C4-2B (cell line): Measurements from ENCODE around the gene FRMD4A.
A peak's percentile ranks its signal among the peaks of the same experiment; 100 is the strongest.

Source experiments
- H3K27ac ChIP-seq: fragments of 450-650 bp; 2 replicates; pipeline ENCODE4 v1.5.1; 2017
- ZFX ChIP-seq: fragments of 450-650 bp; IDR thresholded peaks from 2 replicates; pipeline ENCODE4 v1.6.1; 2017
- TF ChIP-seq, protein P1 (sequence below): fragments of 450-650 bp; conservative IDR thresholded peaks from 2 replicates; pipeline ENCODE4 v1.5.1; 2017; ENCODE audit warnings: mild to moderate bottlenecking

Gene FRMD4A

DNA sequence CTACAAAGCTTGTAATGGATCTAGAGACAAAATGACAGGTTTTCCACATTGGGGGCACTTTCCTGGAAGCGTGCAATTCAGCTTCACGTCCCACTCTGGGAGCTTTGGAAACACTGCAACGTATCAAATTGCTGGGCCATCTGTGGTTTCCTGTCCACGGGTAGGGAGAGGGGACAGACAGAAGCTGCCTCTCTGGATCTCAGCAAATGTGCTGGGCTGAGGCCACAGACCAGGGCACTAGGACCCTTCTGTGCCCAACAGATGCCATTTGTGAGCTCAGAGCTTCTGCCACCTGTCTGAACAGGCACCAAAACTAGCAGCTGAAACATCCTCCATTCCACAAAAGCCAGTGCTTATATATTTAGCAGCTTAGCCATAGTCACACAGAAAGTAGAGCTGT lies 40.9 kb upstream of the FRMD4A start:
- no peak for TF ChIP-seq ZFX
- TF ChIP-seq, protein P1, sequence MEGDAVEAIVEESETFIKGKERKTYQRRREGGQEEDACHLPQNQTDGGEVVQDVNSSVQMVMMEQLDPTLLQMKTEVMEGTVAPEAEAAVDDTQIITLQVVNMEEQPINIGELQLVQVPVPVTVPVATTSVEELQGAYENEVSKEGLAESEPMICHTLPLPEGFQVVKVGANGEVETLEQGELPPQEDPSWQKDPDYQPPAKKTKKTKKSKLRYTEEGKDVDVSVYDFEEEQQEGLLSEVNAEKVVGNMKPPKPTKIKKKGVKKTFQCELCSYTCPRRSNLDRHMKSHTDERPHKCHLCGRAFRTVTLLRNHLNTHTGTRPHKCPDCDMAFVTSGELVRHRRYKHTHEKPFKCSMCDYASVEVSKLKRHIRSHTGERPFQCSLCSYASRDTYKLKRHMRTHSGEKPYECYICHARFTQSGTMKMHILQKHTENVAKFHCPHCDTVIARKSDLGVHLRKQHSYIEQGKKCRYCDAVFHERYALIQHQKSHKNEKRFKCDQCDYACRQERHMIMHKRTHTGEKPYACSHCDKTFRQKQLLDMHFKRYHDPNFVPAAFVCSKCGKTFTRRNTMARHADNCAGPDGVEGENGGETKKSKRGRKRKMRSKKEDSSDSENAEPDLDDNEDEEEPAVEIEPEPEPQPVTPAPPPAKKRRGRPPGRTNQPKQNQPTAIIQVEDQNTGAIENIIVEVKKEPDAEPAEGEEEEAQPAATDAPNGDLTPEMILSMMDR = no peak
- no peak overlapping the region for H3K27ac ChIP-seq

DNA sequence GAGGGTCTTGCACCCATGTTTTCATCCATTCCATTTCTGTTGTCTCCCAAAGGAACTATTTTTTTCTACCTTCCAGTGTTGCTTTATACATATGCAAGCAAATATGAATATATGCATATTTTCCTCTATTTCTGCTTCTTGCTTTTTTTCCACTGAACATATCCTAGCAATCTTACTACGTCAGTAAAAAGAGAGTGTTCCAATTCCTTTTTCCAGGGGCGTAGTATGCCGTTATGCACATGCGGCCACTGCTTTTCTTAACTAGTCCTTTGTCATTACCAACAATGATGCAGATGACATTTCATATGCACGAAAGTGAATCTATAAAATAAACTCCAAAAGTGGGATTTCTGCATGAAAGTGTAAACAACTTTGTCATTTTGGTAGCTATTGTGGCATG lies 40.2 kb upstream of the FRMD4A start:
- no peak overlapping the region for H3K27ac ChIP-seq
- TF ChIP-seq ZFX = no peak
- TF ChIP-seq, protein P1 = no peak

DNA sequence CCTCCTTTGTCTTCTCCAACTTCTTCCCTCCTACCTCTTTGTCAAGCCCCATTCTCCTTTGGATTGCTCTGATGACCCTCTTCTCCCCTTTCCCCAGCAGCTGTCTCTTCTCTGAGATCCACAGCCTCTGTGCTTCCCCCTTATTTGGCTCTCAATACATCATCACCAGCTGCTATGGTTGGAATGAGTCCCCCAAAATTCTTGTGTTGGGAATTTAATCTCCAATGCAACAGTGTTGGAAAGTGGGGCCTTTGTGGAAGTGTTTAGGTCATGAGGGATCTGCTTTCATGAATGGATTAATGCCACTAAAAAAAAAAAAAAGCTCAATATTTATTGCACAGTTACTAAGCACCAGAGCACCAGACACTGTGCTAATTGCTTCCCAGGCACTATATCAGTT lies 39.2 kb upstream of the FRMD4A start:
- no peak overlapping the region for H3K27ac ChIP-seq
- TF ChIP-seq ZFX = 0 out of 2 replicates have a peak, but pooled peaks have one; percentile 18
- TF ChIP-seq, protein P1 = no peak

DNA sequence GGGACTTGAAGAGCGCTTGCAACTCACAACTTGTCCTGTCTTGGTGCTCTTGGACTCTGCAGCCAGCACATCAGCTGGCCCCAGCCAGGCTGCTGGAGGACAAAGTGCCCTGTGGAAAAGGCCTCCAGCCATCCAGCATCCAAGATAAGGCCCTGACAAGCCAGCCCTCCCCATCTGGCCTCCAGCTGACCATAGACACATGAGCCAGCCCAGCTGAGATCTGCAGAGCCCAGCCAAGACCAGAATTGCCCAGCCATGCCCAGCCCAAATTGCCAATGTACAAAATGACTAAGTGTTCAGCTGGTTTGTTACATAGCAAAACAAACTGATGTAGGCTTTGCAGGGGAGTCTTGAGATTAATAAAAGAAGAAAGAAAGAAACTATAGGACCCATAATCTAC lies 36.0 kb upstream of the FRMD4A start:
- H3K27ac ChIP-seq = no peak overlapping the region
- TF ChIP-seq, protein P1 = no peak
- TF ChIP-seq ZFX = no peak

DNA sequence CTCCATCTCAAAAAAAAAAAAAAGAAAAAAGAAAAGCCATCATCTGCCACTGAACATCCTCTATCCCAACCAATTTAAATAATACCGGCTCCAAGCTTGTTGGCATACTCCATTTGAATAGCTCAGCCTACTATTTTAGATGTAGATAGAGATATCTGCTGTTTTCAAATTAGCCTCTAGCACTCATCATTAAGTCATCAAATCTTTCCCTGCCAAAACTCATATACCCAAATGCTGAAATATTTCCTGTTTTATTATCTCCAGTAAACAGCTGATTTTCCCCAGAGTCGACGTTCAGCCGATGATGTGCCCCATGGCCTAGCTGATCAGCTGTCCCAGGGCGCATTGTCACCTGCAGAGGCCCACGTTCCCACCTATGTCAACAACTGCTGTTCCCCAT lies 34.5 kb upstream of the FRMD4A start:
- H3K27ac ChIP-seq = no peak overlapping the region
- no peak for TF ChIP-seq ZFX
- TF ChIP-seq, protein P1 = no peak

DNA sequence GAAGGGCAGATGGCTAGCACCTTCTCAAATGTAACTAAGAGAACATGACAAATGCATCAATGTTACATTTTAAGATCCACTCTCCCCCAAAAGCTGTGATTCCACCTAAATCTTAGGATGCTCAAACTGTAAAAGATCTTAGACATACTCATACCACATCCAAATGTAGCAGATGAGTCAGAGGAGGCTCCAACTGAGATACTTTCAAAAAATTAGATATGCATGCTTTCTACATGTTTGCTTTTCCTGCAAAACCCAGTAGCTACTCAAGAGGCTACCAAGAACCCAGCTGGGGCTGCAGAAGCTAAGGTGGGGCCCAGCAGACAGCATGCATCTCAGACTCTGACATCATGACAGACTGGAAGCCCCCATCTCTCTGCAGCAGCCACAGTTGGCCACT lies 31.4 kb upstream of the FRMD4A start:
- H3K27ac ChIP-seq = no peak overlapping the region
- no peak for TF ChIP-seq ZFX
- TF ChIP-seq, protein P1 = no peak

DNA sequence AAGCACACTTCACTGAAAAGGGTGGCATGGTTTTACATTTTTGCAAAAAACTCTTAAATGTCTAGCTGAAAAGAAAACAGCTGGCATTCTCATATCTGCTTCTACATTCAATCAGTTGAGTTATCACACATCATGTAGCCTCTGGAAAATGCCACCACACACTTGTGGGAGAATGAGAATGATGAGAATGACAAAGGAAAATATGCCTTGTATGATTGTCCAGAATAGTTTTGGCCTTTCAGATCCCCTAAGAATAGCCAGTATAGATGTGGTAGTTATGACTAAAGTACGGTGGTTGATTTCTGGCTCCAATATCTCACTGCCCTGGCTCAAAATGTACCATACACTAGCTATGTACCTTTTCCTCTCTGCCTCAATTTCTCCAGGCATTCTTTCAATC lies 30.2 kb upstream of the FRMD4A start:
- TF ChIP-seq, protein P1 = no peak
- no peak for TF ChIP-seq ZFX
- no peak overlapping the region for H3K27ac ChIP-seq
